Erythroblast (primary cell): ENCODE measurements around the gene CWC27.

Experiments used
- DNase-seq, 2 experiments: peaks; one replicate each; lab custom pipeline; 2025; lab: John Stamatoyannopoulos, UW
- GATA1 ChIP-seq: IDR thresholded peaks from 2 replicates; pipeline ENCODE4 v1.6.1; 2011; ENCODE audit warnings: low read depth, mild to moderate bottlenecking, control low read depth, low read length, moderate library complexity
- POLR2A ChIP-seq: IDR thresholded peaks from 2 replicates; pipeline ENCODE4 v1.6.1; 2011; ENCODE audit warnings: mild to moderate bottlenecking, low read length

The CWC27 gene

DNA sequence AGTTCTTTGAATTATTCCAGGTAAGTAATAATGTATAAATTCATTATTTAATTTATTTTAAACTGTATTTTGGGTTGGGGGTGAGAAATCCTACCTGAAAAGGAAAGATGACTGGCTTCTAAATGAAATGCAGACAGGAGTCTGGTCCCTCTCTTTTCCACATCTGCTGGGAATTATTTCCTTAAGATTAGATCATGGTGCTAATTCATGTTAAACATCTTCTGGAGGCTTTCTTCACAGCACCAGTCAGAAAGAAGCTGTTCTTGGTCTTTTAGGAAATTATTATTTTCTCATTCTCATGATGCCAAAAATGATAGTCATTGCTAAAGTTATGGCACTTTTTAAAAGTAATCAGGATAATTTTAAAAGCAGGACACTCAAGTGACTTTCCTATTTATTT lies 254.2 kb downstream of the CWC27 start:
- TF ChIP-seq POLR2A: no peak
- TF ChIP-seq GATA1: no peak
- no peak for DNase-seq

DNA sequence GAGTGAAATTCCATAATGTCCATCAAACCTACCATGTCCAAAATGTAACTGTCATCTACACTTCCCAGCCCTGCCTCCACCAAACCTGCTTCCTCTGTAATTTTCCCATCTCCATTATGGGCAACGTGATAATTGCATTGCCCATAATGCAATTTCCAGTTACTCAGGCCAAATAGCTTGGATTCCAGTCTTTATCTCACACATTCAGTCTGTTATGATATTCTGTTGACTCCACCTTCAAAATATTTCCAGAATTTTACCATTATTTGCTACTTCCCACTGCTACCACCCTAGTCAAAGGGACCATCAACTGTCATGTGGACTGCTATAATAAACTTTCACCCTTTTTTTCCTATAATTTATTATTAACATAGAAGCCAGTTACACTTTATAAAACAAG lies 256.0 kb downstream of the CWC27 start:
- no peak for TF ChIP-seq GATA1
- no peak for TF ChIP-seq POLR2A
- DNase-seq: no peak

DNA sequence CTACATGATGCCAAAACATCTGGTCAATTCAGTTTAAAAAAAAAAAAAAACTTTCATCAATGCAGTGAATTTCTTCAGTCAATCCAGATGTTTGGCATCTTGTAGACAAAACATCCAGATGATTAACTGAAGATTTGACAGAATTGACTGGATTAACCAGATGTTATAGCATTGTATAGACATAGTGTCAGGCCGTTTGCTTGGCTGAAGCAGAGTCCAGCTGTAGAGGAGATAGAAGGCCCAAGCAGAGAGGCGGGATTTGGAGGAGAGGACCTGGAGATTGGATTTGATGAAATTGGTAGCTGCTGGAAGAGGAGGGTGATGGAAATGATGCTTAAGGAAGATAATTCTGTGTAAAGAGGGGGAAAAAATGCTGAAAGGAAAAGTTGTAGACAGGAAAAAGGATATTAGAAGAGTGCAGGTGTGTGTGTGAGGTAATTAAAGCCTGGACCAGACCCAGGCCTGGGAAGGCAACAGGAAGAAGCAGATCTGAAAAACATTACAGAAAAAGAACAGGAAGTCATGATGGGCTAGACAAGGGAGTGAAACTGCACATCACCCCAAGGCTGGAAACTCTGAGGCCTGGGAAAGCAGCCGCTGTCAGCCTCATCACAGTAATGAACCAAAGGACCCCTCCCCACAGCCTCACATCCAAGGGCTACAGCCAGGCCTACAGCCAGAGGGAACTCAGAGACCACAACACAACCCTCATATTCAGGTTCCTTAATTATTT lies 258.3 kb downstream of the CWC27 start:
- no peak for TF ChIP-seq POLR2A
- TF ChIP-seq GATA1: no peak
- no peak for DNase-seq

DNA sequence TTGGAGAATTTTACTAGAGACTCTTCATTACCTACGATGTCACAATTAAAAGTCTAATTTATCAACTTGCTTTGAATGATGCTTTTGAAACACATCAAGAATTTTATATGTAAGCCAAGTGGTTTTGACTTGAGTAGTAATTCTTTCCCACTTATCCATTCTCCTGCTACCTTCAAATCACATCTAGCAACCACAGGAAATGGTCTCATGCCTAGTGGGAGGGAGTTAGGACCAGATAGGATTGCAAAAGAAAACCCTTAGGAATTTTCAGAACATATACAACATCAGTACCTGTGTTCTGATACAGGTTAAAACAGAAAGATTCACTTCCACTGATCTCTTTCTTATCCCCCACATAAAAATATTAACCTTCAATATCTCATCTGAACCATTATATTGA lies 260.4 kb downstream of the CWC27 start:
- no peak for DNase-seq
- TF ChIP-seq GATA1: no peak
- no peak for TF ChIP-seq POLR2A

DNA sequence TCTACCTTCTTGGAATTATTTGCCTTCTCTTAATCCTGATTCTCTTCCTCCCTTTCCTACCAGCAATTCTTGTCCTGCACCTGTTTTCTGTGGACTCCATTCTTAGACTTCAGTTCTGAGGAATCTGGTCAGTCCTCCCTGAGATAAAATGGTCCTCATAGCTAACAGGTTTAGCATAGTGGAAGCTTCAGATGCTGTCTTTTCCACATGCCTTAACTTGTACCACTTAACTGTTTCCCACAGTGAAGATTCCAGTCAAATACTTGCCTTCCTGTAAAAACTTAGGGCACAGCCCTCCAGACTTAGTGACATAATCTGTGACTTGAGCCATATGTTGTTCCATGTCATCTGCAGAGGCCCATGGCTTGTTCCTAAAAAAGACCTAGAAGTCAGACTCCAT lies 261.3 kb downstream of the CWC27 start:
- TF ChIP-seq POLR2A (no peak), GATA1 (no peak)
- no peak for DNase-seq

DNA sequence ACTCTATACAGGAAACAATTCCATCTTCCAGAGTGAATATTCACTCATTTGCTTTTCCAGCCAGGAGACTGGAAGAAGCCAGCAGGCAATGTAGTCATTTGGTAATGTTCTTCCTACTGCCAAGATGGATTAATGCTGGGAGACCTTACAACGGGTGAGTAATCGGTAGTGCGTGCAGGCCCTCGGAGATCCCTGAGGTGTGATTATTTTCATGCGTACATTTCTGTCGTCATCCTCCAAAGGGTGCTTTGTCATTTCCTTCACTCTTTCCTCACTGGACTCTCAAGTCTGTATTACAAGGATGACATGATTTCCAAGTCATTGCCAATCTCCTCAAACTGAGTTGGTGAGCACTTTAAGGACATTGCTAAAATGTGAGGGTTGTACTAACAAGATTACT lies 263.5 kb downstream of the CWC27 start:
- no peak for DNase-seq
- TF ChIP-seq GATA1 (no peak), POLR2A (no peak)

DNA sequence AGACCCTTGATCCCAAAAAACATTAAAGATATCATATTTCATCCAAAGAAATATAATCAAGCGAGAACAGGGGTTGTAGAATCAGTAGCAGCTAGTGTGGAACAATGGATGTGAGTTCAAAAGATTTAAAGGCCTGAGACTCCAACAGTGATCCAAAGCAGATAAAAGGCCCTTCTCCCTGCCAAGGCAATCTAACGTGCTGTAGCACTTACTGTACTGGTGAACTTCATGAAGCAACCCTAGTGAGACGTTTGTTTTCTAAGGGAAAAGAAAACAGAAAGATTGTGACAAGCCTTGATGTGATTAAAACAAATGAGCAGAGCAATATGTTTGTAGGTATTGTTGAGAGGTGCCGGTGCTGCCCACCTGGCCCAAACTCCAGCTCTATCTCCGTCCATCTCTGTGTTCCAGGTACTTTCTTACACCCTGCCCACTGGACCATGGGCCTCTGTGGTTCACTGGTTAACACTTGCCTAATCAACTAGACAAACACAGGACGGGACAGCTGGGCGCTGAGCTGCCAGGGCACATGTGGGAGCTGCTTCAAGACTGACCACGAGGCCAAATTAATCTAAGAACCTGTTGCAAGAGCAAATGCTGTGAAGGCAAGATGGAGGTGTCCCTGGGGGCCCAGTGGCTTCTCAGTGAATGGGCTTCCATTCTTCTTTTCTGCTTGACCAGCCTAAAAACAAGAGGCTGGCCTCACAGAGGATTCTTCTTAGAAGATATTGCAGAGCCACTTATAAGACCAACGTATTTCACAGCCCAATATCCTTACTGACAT lies 265.5 kb downstream of the CWC27 start:
- peak in 1 of 2 experiments; percentile 40 for DNase-seq
- TF ChIP-seq POLR2A: no peak
- no peak for TF ChIP-seq GATA1

DNA sequence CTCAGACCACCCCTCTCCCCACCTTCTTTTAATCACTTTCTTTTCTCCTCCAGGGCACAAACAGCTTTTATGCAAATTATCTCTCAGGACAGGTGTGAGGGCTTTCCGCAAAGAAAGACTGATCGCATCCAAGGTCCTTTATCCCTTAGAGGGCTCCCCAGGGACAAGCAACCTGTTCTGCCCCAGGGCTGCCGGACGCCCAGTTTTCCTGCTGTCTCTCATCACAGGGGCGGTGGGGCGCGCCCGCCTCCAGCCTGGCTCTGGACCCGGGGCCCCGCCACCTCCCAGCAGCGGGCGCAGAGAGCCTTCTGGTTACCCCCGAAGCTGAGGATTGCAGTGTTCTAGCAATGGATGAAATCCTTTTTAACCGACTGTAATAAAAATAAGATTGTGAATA lies 266.1 kb downstream of the CWC27 start:
- TF ChIP-seq GATA1: no peak
- TF ChIP-seq POLR2A: no peak
- DNase-seq: peak in 1 of 2 experiments; percentile 45

DNA sequence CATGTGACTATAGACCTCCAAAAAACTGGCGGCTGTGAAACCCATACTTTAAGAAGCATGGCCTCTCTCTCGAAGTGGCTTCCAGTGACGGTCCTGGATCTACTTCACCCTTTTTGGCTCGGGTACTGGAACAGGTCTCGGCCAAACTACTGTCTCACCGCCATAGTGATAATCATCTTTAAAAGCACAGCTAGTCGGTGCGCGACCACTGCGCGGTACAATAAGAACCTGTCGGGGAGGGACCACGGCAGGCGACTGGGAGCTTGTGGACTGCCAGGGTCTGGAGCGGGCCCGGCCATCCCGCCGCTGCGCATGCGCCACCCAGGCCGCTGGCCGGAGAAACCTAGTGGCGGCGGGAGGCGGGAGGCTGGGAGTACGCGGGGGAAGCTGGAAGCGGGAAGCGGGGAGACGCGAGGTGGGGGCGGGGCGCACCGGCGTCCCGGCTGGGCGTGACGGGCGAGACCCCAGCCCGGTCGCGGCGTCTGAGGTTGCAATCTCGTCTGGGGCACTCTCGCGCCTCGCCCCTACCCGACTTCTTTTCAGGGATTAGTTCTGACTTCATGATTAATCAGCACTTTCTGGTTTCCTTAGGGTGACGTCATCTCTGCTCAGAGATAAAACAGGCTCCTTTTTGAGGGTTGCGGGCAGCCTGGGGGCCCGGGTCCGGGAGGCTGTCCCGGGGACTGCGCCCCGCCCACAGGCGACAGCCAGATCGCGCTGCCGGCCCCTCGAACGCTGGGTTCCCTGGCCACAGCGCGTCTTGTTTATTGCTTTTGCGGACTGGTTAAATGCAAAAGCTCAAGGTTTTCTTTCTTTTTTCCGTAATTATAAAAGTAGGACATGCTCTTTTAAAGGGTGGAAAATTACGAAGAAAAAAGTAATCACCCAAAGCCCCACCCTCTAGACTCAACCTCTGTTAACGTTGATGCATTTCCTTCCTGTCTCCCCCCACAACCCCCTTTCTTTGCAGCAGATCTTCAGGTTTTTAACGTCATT lies 266.8 kb downstream of the CWC27 start:
- DNase-seq: peak; percentile 92 to 95
- TF ChIP-seq GATA1: no peak
- peak; percentile 61 for TF ChIP-seq POLR2A

DNA sequence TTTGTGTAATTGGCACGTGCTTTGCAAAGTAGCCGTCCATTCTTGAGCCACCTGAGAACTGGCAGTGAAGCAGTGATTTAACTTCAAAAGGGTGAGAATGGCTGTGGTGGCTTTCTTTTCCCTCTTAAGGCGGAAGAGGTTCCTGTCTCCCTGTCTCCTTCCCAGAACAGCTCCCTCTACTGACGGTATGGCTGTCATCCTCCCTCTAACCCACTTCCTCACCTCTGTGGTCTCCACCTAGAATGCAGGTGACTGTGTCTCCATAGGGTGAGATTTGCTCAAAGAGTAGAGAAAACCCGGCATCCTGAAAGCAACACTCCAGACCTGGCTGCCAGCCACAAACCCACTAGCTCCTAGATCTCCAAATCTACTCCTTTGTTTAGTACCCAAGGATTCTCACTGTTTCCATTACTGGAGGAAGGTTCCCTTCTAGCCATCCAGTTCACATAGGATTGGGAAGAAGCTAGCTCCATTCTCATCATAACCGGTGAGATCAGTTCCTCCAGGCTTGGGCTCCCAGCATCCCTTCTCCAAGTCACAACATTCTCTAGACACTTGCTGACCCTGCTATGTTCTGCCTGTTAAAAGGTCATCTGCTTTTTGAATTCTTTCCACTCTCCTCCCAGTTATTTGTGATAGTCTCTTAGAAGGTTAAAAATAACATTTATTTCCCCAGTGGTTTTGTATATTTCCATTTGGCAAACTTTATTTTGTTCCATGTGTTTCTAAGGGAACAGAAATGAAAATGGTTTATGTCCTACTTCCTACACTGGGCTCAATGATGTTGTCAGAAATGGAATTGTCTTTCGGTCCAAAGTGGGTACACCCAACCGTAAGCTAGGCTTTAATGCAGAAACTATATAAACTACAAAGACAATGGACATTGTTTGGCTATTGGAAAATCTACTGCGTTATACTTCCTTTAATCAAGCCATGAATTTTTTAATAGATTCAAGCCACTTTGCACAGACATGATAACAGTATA lies 269.4 kb downstream of the CWC27 start:
- no peak for TF ChIP-seq POLR2A
- TF ChIP-seq GATA1: no peak
- peak in 1 of 2 experiments; percentile 44 for DNase-seq

DNA sequence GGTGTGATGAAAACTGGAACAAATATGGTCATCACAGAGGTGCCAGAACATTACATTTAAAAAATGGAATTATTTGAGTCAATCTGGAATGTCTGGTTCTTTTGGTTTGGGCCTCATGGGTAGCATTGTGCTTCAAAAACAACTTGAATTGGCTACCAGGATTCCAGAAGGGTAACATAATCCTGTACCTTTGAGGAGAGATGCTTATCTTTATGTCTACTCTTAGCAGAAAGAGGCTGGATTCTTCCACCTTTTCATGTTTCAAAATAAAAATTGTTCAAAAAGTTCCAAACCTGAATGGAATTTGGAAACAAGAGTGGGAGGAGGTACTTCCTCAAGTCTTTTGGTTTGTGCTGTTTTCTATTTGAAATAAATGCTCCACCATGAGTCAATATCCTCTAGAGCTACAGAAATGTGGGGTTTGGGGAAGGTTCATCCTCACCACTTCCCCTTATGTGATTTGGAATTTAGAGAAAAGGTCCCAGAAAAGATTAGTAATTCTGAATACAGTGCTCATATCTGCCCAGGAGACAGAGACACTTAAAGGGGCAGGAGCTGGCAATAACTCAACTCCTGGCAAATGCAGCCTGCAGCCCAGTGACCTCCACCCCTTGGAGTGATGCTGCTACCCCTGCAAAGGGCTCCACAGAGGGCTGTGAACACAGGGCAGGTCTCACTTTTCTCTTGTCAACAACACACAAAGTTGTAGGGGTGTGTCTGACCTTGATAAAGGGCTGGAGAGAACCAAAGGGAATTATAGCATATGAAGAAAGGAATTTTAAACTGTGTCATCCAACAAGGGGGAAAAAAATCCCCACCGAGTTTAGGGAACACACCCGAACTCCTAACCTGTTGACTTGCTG lies 272.8 kb downstream of the CWC27 start:
- no peak for DNase-seq
- TF ChIP-seq GATA1 (no peak), POLR2A (no peak)

DNA sequence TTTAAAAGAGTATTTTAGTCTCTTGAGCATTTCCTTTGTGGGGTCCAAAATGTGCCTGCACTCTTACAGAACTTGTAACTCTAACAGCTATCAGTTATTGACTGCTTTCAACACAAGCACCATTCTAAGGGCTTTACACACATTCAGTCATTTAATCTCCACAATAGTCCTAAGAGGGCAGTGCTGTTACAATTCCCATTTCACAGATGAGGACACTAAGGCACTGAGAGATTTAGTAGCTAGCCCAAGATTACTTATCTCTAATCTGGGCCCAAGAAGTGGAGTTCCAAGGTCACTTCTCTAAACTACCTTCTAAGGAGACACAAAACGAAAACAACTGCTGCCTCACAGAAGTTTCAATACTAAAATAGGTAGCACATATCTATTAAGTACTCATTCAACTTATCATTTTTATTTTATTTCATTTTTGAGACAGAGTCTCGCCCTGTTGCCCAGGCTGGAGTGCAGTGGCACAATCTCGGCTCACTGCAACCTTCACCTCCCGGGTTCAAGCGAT lies 275.2 kb downstream of the CWC27 start:
- no peak for TF ChIP-seq GATA1
- TF ChIP-seq POLR2A: no peak
- no peak for DNase-seq
